ENCODE results near the gene NINJ1.

- TF ChIP-seq EP300 (IDR thresholded peaks at IDR 0.05; ENCODE audit: borderline replicate concordance in 1 of 2, low read depth in 2 of 2, low read length in 2 of 2) (no peak), SAP30 (IDR thresholded peaks at IDR 0.05; ENCODE audit: insufficient read depth, insufficient replicate concordance, low read length) (no peak), CTCF (IDR thresholded peaks at IDR 0.05; ENCODE audit: control extremely low read depth in 1 of 3, insufficient read depth in 1 of 3, low read depth in 1 of 3, low read length in 3 of 3) (no peak)
Observed at GRCh38 chr9:93112864-93113389, 21.1 kb downstream of the NINJ1 start.

Measured in H1 (cell line).